Stimulated activated CD8-positive, alpha-beta memory T cell treated with anti-CD3 and anti-CD28 coated beads, Interleukin-15, amount 100 ng/mL, for 1 hour (primary cell): ENCODE measurements around the gene PNKP.

ENCODE experiments used
- DNase-seq: peaks from one replicate; pipeline ENCODE4 v3.0.0-alpha.2; 2020; ENCODE audit warnings: low read depth

Gene PNKP

DNA sequence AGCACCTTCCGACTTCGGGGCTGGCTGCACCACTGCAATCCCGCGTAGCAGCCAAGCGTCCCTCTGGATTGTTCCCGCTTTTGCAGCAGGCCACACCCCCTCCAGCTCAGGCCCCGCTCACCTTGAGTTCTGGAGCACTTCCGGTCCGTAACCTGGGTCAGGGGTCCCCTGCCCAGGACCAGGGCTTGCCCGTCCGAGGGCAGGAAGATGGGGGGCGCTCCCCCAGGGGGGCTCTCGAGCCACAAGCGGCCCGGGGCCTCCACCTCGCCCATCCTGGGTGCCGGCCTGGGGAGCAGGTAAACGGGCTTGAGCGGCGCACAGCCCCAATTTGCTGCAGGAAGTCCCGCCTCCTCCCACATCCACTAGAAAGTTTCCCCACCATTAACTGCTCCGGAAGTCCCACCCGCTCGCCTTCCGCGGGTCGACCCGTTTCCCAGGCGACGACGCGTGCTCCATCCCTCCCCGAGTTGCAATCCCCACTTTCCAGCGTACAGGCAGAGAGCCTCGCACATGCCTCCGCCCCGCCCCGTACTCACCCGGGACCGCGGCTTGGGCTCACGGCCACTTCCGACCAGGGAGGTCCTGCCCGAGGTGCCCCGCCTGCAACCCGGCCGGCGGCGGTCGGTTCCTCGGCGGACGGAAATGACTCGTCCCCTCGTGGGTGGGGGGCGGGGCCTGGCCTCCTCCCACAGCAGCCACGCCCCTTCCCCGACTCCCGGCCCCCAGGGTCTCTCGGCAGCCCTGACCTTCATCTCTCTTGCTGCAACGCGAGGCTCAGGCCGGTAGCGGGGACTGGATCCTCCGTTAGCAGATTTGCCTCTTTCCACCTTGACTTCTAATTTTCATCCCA, at the start of gene PNKP:
Gene PNKP, minus strand, starts transcription at position 644 of the 850 bp plus-strand sequence. Its CDS starts 372 bp downstream, at position 272.
- DNase-seq: peak; percentile 74

- no peak for DNase-seq
These were observed 47.9 kb upstream of the PNKP start for GRCh38 chr19:49915271-49915670.

- DNase-seq: no peak
These were observed 46.3 kb upstream of the PNKP start for GRCh38 chr19:49913720-49914119.

GRCh38 chr19:49912965-49913685, 45.7 kb upstream of the PNKP start:
- DNase-seq: no peak

DNA sequence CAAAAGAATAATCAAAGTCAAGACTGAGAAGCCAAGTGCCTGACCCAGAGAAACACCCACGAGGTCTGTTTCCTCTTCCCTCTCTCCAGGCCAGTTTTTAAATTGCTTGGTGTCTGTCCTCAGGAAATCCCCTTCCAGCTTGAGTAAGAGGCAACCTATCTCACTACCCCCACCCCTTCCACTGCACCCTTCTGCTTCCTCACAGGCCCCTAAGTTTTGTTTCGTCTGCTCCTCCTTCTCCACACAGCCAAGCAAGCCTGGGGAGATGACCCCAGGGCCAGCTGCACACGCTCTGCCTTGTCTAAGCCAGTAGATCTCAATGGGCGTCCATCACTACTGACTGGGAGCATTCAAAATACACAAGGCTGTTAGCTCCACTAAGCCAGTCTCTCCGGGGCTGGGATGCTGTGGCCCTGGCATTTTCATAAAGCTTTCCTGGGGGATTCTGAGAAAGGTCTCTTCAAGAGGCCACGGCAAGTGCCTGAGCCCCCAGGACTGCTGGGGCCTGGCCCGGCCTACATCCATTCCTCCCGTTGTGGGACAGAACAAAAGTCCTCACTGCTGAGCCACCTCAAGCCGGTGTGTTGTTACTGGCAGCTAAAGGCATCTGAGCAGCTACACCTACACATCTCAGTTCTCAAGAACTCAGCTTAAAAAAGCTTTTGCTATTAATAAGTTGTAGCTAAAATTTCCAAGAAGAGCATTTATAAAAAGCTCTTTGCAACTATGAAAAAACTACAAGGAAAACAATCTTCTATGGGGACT, 44.2 kb upstream of the PNKP start:
- no peak for DNase-seq

- DNase-seq: no peak
These were observed 42.8 kb upstream of the PNKP start for GRCh38 chr19:49910179-49910578.

DNA sequence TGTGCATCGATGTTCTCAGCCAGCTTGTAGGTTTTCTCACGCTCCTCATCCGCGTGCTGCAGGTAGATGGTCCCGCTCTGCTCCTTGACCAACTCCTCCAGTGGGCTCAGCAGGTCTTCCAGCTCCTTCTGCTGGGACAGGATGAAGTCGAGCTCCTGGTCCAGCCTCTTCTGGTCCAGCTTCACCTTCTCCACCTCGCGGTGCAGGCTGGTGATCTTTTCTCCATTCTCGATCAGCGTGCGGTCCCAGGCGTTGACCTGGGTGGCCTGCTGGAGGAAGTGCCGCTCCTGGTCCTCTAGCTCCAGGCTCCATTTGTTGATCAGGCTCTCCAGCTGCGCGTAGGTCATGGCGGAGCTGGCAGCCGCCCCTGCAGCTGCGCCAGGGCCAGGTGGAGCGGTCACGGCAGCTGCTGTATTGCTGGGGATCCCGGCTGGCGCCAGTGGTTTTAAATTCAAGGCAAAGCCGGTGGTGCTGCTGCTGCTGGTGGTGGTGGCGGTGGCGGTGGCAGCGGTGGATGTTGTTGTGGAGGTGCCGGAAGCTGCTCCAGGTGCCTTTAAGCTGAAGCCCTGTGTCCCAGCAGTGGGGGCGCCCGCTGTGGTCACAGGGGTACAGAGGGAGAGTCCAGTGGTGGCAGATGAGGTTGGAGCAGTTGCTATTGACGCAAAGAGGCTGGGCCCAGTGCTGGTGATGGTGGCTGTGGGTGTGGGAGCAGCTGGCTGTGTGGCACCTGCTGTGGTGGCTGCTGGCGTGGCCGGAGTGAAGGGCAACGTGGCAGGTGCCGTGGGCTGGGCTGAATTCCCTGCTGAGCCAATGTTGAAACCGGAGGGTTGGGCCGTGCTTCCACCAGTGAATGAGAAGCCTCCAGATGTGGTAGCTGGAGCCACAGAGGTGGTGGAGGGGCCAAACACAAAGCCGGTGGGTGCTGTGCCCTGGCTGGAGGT, 41.4 kb upstream of the PNKP start:
- DNase-seq: no peak

GRCh38 chr19:49907745-49908446, 40.5 kb upstream of the PNKP start:
- no peak for DNase-seq

GRCh38 chr19:49906879-49907564, 39.6 kb upstream of the PNKP start:
- no peak for DNase-seq

DNA sequence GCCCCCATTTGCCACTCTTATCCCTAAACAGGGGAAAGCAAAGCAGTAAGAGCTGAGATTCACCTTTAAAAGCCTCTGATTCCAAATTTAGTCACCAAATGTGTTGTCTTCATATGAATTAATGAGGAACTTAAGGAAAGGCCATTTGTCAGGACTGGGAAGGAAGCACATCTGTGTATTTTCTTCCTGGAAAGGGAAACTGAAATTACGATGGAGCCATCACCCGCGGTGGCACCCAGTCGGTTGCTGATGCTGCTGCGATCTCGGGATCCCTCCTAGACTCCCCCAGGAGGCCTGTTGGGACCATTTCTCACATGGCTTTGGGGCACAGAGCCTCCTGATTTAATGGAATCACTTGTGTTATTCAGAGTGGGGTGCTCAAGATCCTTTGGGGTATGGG, 36.8 kb upstream of the PNKP start:
- no peak for DNase-seq

DNA sequence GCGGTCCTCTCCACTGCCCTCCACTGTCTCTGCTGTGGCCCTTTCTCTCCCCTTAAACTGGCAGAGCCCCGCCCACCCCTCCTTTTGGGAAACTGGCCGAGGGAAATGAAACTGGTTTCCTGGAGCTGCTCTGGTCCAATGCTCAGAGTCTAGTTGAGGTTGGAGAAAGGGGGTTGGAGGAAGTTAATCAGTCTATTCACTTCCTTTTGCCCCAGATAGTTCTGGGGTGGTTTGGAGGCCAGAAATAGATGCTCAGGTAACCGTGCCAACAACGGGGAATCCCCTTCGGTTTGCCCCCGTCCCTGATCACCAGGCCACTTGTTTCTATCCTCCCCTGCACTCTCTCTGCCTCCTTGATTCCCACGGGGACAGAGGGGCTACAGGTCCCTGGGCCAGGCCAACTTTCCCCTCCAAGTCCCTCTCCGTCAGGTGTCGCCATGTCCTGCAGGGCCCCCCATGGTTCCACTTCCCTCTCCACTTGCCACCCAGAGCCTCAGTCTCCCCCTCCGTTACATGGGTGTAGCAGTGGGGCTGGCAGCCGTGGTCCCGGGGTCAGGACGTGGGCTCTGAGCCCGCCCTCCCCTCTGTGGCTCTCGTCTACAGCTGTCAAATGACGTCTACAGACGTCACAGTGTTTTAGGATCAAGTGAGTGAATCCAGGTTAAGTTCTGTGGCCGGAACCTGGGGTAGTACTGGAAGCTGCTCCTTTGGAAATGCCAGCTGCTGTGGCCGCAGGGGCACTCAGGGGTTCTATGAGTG, 29.7 kb upstream of the PNKP start, which contains the start of gene IL4I1:
Gene IL4I1, minus strand, starts transcription at position 25 of the 759 bp plus-strand sequence. CDS start 727 bp downstream, outside the sequence.
- DNase-seq: peak; percentile 32

DNA sequence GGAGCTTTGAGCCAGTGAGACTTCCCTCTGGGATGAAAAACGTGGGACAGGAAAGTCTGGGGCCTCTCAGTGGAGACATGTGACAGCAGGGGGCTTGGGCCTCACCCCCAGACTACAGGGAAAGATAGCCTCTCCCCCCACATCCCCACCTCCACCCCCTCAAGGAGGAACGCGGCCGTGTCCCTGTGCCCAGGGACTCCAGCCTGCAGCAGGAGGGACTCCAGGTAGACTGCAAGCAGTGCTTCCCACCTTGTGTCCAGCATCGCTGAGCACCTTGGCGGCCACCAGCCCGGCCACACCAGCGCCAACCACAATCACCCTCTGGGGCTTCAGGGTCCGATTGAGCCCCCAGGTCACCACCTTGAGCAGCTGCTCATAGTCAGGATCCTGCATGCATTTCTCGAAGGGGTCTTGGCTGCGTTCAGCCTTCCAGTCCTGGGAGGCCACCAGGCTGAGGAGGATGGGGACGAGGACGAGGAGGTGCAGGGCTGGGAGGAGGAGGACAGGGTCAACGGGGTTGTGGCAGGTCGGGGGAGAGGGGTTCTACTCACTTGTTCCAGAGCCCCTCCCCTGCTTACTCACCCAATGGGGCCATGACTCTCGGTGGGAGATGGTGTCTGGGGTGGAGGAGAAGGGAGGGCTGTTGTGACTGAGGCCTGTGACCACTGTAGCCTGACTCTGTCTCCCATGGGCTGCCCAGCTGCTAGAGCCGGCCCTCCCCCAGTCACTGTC, 28.4 kb upstream of the PNKP start:
- no peak for DNase-seq

DNA sequence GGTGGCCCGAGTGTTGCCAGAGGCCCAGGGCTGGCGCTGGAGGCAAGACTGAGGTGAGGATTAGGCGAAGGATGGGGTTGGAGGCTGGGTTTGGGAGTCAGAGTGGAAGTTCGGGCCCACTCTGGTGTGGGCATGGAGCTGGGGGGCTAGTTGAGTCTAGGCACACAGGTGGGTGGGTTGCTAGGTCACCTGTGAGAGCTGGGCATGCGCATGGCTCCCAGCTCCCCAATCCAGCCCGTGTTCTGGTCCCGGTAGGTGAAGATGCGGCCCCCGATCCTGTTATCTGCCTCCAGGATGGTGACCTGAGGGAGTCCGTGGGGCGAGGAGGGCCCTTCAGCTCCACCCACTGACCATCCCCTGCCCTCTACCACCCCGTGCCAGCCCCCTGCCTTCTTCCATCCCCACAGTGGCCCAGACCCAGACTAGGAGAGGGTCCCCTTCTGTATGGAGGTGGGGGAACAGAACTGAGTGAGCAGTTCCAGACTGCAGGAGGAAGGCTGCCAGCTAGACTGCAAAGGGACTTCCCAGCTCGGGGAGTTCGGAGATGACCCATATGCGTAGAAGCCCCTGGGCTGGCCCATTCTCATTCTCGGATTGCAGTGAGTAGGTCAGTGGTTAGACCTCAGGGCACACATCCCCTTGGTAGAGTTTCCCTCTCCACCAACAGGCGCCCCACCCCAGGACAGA, 27.6 kb upstream of the PNKP start:
- DNase-seq: no peak

DNA sequence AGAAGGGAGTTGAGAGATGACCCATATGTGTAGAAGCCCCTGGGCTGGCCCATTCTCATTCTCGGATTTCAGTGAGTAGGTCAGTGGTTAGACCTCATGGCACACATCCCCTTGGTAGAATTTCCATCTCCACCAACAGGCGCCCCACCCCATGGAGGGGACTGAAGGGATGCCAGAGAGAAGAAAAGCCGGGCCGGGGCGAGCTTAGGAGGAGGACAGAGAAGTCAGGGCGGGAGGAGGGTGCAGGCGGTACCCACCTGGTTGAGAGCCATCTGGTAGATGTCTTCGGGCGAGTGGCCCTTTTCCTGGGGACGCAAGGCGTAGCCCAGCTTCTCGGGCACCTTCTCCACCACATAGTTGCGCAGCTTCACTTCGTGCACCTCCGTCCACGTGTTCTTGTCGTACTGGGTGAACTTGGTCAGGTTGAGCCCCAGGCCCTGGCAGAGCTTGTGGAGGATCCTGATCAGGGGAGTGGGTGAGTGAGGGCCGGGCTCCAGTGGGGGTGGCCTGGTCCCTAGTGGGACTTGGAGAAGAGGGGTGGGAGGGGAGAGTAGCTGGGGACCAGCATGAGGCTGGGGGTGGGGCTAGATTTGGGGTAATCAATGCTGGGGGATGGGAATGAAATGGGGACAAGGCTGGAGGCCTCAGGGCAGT, 26.8 kb upstream of the PNKP start:
- no peak for DNase-seq

DNA sequence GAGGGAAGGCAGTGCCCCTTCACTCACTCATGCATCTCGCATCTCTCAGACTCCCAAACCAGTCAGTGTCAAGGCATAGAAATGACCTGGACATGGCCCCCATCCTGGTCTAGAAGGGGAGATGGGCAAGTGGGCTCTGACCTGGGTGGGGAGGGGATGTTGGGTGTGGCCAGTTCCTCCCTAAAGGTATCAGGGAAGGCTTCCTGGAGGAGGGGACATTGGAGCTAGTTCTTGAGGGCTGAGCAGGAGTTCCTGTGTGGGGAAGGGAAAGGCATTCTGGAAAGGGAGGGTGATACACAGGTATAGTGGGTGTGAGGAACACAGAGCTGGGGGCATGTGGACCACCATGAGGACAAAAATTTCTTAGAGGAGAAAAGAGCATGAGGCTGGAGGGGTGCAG, 25.3 kb upstream of the PNKP start:
- no peak for DNase-seq

DNA sequence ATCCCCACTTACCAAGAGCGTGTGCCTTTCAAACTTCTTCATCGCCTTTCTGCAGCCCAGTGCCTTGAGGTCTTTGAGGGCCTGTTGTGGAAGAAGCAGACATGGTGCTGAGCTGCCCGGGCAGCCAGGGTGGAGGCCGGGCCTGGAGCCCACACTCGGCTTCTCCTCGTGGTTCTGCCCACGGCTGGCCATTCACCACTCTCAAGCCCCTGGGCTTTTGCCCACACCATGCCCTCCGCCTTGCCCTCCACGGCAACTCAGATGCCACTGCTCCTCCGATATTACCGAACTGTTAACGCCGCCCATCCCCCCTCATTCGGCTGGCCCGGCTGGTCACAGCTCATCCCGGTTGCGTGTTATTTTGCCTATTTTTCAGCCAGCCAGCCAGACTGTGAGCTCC, 24.0 kb upstream of the PNKP start:
- no peak for DNase-seq
